Hematopoietic multipotent progenitor cell treated with erythropoietin and hydrocortisone succinate and interleukin-3 and kit ligand, for 15 days (in vitro differentiated cells): ENCODE measurements around the gene CDH2.

Experiments
- DNase-seq: peaks from one replicate; pipeline ENCODE4 v3.0.0-alpha.2; 2015; ENCODE audit warnings: low spot score

Gene CDH2

GRCh38 chr18:28168725-28169124 lies 8.2 kb downstream of the CDH2 start:
- DNase-seq, result no peak

GRCh38 chr18:28167835-28168349 lies 9.0 kb downstream of the CDH2 start:
- no peak for DNase-seq

GRCh38 chr18:28164771-28165483 lies 12.0 kb downstream of the CDH2 start:
- no peak for DNase-seq

- no peak for DNase-seq
Measured at GRCh38 chr18:28163201-28163775, 13.6 kb downstream of the CDH2 start.

- DNase-seq, result no peak
Measured at GRCh38 chr18:28161608-28162599, 15.0 kb downstream of the CDH2 start.

- no peak for DNase-seq
Measured at GRCh38 chr18:28159055-28159454, 17.9 kb downstream of the CDH2 start.

- no peak for DNase-seq
Measured at GRCh38 chr18:28158083-28158581, 18.8 kb downstream of the CDH2 start.

- no peak for DNase-seq
Measured at GRCh38 chr18:28153485-28154065, 23.4 kb downstream of the CDH2 start.

GRCh38 chr18:28152754-28153153 lies 24.2 kb downstream of the CDH2 start:
- DNase-seq, result no peak

GRCh38 chr18:28152354-28152753 lies 24.6 kb downstream of the CDH2 start:
- no peak for DNase-seq

GRCh38 chr18:28151434-28151833 lies 25.5 kb downstream of the CDH2 start:
- DNase-seq, result no peak

GRCh38 chr18:28150925-28151324 lies 26.0 kb downstream of the CDH2 start:
- DNase-seq, result no peak

GRCh38 chr18:28149810-28150420 lies 27.0 kb downstream of the CDH2 start:
- DNase-seq, result no peak

GRCh38 chr18:28147674-28148171 lies 29.2 kb downstream of the CDH2 start:
- DNase-seq, result no peak

- DNase-seq, result no peak
Measured at GRCh38 chr18:28143725-28144124, 33.2 kb downstream of the CDH2 start.

- no peak for DNase-seq
Measured at GRCh38 chr18:28138816-28139215, 38.1 kb downstream of the CDH2 start.

GRCh38 chr18:28136071-28136470 lies 40.9 kb downstream of the CDH2 start:
- no peak for DNase-seq

GRCh38 chr18:28134774-28135173 lies 42.2 kb downstream of the CDH2 start:
- no peak for DNase-seq

- DNase-seq, result no peak
Measured at GRCh38 chr18:28132084-28132483, 44.8 kb downstream of the CDH2 start.

- DNase-seq, result no peak
Measured at GRCh38 chr18:28128659-28128980, 48.3 kb downstream of the CDH2 start.
